Mesendoderm (in vitro differentiated cells): ENCODE results near the gene ZNF264. TPM values are rescaled to one million over a fixed set of nuclear protein-coding genes. Genes with fewer than 3 reads are reported as not detected.

Experiments
- DNase-seq: peaks from one replicate; pipeline ENCODE4 v3.0.0; 2013
- H2AK5ac ChIP-seq: 2 replicates; pipeline ENCODE4 v1.6.1; 2013; ENCODE audit warnings: low read length, inconsistent platforms
- H2BK120ac ChIP-seq: 2 replicates; pipeline ENCODE4 v1.6.1; 2013; ENCODE audit warnings: low read depth, mild to moderate bottlenecking, low read length, moderate library complexity, mixed read lengths
- H2BK15ac ChIP-seq: replicated peaks from 2 replicates; pipeline ENCODE4 v1.6.1; 2013; ENCODE audit warnings: low read depth, mild to moderate bottlenecking, moderate library complexity
- H2BK5ac ChIP-seq: 2 replicates; pipeline ENCODE4 v1.6.1; 2013; ENCODE audit warnings: low read length, inconsistent platforms
- H3K18ac ChIP-seq: 2 replicates; pipeline ENCODE4 v1.6.1; 2013; ENCODE audit warnings: mild to moderate bottlenecking, low read length, mixed read lengths
- H3K23ac ChIP-seq: one replicate; pipeline ENCODE4 v1.6.1; 2013; ENCODE audit warnings: low read length
- H3K27ac ChIP-seq: 2 replicates; pipeline ENCODE4 v1.5.1; 2013; ENCODE audit warnings: low read depth, mild to moderate bottlenecking, inconsistent platforms, low read length, moderate library complexity
- H3K27me3 ChIP-seq: 2 replicates; pipeline ENCODE4 v1.6.1; 2013; ENCODE audit warnings: low read length, control low read depth, mild to moderate bottlenecking, inconsistent platforms; ENCODE audit not compliant: insufficient read depth, poor library complexity
- H3K36me3 ChIP-seq: 2 replicates; pipeline ENCODE4 v1.6.1; 2013; ENCODE audit warnings: low read length, inconsistent platforms; ENCODE audit not compliant: control insufficient read depth, insufficient read depth
- H3K4ac ChIP-seq: one replicate; pipeline ENCODE4 v1.6.1; 2013; ENCODE audit warnings: low read depth, mild to moderate bottlenecking, low read length, moderate library complexity
- H3K4me1 ChIP-seq: 2 replicates; pipeline ENCODE4 v1.6.1; 2013; ENCODE audit warnings: low read depth, low read length, inconsistent platforms; ENCODE audit not compliant: control insufficient read depth
- H3K4me2 ChIP-seq: 2 replicates; pipeline ENCODE4 v1.6.1; 2013; ENCODE audit warnings: low read length
- H3K4me3 ChIP-seq: 2 replicates; pipeline ENCODE4 v1.5.1; 2013; ENCODE audit warnings: mild to moderate bottlenecking, low read length
- H3K56ac ChIP-seq: one replicate; pipeline ENCODE4 v1.6.1; 2013; ENCODE audit warnings: low read length
- H3K79me1 ChIP-seq: 2 replicates; pipeline ENCODE4 v1.6.1; 2013; ENCODE audit warnings: low read length, inconsistent platforms
- H3K79me2 ChIP-seq: 2 replicates; pipeline ENCODE4 v1.6.1; 2013; ENCODE audit warnings: mild to moderate bottlenecking, low read length; ENCODE audit not compliant: control insufficient read depth, insufficient read depth
- H3K9ac ChIP-seq: 2 replicates; pipeline ENCODE4 v1.6.1; 2013; ENCODE audit warnings: low read length, inconsistent platforms
- H4K5ac ChIP-seq: one replicate; pipeline ENCODE4 v1.6.1; 2013; ENCODE audit warnings: low read length
- H4K8ac ChIP-seq: one replicate; pipeline ENCODE4 v1.6.1; 2013; ENCODE audit warnings: low read depth, mild to moderate bottlenecking, control low read depth, low read length, moderate library complexity
- WGBS: extraction: QIAGEN DNeasy Blood & Tissue Kit; methylation state at CpG from one replicate; pipeline ENCODE4 v1.1.7; 2013; ENCODE audit warnings: low lambda C conversion rate, missing lambda C conversion rate; ENCODE audit not compliant: insufficient coverage; ENCODE audit errors: extremely low coverage; 5-methylcytosine and 5-hydroxymethylcytosine counted together
- polyA plus RNA-seq, 2 experiments: library from polyadenylated mRNA; stranded (reverse); fragments of 200-250 nt; gene quantifications; one replicate each; pipeline ENCODE4 v1.2.3, GENCODE V29; 2013

The ZNF264 gene
- 4.8 TPM for polyA plus RNA-seq (2013, experiment 1 of 2)
- 4.6 TPM for polyA plus RNA-seq (2013, experiment 2 of 2)

GRCh38 chr19:57191141-57192076 lies at the start of gene ZNF264:
TSS of gene ZNF264 (plus strand) at chr19:57191500. CDS start at chr19:57191914, 414 bp downstream.
- H3K4me3 ChIP-seq = peak within 1 kb of the TSS; percentile 88
- H3K79me2 ChIP-seq = peaks cover 21% of the 10 kb centered on the region
- no peaks in the 10 kb centered on the region for H3K27me3 ChIP-seq
- peak; percentile 88 for DNase-seq
- no peak within 1 kb of the TSS for H2BK5ac ChIP-seq
- H3K18ac ChIP-seq = peak within 1 kb of the TSS; percentile 69
- no peak within 1 kb of the TSS for H2AK5ac ChIP-seq
- peaks cover 4% of the 10 kb centered on the region for H3K36me3 ChIP-seq
- H3K56ac ChIP-seq = peak within 1 kb of the TSS; percentile 92
- no CpG with 5 or more reads among the region's 81 CpGs for WGBS
- H3K4ac ChIP-seq = no peak within 1 kb of the TSS
- peak within 1 kb of the TSS; percentile 31 for H3K23ac ChIP-seq
- H4K8ac ChIP-seq = peak within 1 kb of the TSS; percentile 69
- H3K4me2 ChIP-seq = peak within 1 kb of the TSS; percentile 89
- H3K27ac ChIP-seq = peak within 1 kb of the TSS; percentile 15
- H2BK120ac ChIP-seq = no peak within 1 kb of the TSS
- peak within 1 kb of the TSS; percentile 86 for H3K9ac ChIP-seq
- H4K5ac ChIP-seq = peak within 1 kb of the TSS; percentile 59
- peaks cover 21% of the 10 kb centered on the region for H3K79me1 ChIP-seq
- H2BK15ac ChIP-seq = no peak within 1 kb of the TSS
- peaks cover 2% of the 10 kb centered on the region for H3K4me1 ChIP-seq

DNA sequence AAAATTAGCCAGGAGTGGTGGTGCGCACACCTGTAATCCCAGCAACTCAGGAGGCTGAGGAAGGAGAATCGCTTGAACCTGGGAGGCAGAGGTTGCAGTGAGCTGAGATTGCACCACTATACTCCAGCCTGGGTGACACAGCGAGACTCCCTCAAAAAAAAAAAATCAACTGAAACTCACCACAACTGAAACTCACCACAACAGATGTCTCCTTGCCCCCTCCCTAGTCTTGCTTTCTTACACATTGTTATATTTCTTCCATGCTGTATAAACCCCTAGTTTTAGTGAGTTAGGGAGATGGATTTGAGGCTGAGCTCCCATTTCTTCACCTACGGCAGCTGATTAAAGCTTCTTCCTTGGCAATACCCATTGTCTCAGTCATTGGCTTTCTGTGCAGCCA lies 49.6 kb upstream of the ZNF264 start:
- Histone ChIP-seq H3K27ac (no peak overlapping the region), H2AK5ac (no peak overlapping the region), H3K56ac (no peak overlapping the region)

GRCh38 chr19:57152921-57153320 lies 38.4 kb upstream of the ZNF264 start:
- WGBS = no CpG with 5 or more reads among the region's 5 CpGs
- H3K23ac ChIP-seq = no peak overlapping the region
- H3K9ac ChIP-seq = no peak overlapping the region
- no peak overlapping the region for H2BK15ac ChIP-seq
- no peak overlapping the region for H2AK5ac ChIP-seq
- no peak overlapping the region for H3K18ac ChIP-seq
- H3K27me3 ChIP-seq = no peaks in the 10 kb centered on the region
- no peaks in the 10 kb centered on the region for H3K36me3 ChIP-seq
- H3K79me1 ChIP-seq = no peaks in the 10 kb centered on the region
- H2BK120ac ChIP-seq = no peak overlapping the region
- H3K4ac ChIP-seq = no peak overlapping the region
- no peak overlapping the region for H2BK5ac ChIP-seq
- no peak overlapping the region for H3K56ac ChIP-seq
- H4K5ac ChIP-seq = no peak overlapping the region
- no peak overlapping the region for H3K4me3 ChIP-seq
- H3K27ac ChIP-seq = no peak overlapping the region
- H4K8ac ChIP-seq = no peak overlapping the region
- no peak overlapping the region for H3K4me2 ChIP-seq
- H3K79me2 ChIP-seq = no peaks in the 10 kb centered on the region
- H3K4me1 ChIP-seq = no peaks in the 10 kb centered on the region
- no peak for DNase-seq

More for the DNA sequence above, 49.6 kb upstream of the ZNF264 start:
- no peak for DNase-seq
- Histone ChIP-seq H3K23ac (no peak overlapping the region), H2BK5ac (no peak overlapping the region), H3K4ac (no peak overlapping the region), H3K79me1 (no peaks in the 10 kb centered on the region), H4K5ac (no peak overlapping the region), H3K36me3 (no peaks in the 10 kb centered on the region), H2BK120ac (no peak overlapping the region), H4K8ac (no peak overlapping the region), H3K27me3 (no peaks in the 10 kb centered on the region), H3K4me1 (no peaks in the 10 kb centered on the region), H3K79me2 (no peaks in the 10 kb centered on the region), H3K18ac (no peak overlapping the region), H2BK15ac (no peak overlapping the region), H3K4me3 (no peak overlapping the region), H3K4me2 (no peak overlapping the region), H3K9ac (no peak overlapping the region)
- WGBS = no CpG with 5 or more reads among the region's 4 CpGs

- H2BK5ac ChIP-seq = no peak overlapping the region
- H3K4me1 ChIP-seq = no peaks in the 10 kb centered on the region
- no CpG with 5 or more reads among the region's 5 CpGs for WGBS
- no peak overlapping the region for H2BK15ac ChIP-seq
- no peak overlapping the region for H3K56ac ChIP-seq
- H3K9ac ChIP-seq = no peak overlapping the region
- no peak overlapping the region for H4K5ac ChIP-seq
- H3K4ac ChIP-seq = no peak overlapping the region
- H3K79me1 ChIP-seq = no peaks in the 10 kb centered on the region
- no peaks in the 10 kb centered on the region for H3K36me3 ChIP-seq
- no peak overlapping the region for H3K23ac ChIP-seq
- H3K18ac ChIP-seq = no peak overlapping the region
- H4K8ac ChIP-seq = no peak overlapping the region
- H3K4me3 ChIP-seq = no peak overlapping the region
- H3K27ac ChIP-seq = no peak overlapping the region
- H3K4me2 ChIP-seq = no peak overlapping the region
- no peak overlapping the region for H2AK5ac ChIP-seq
- H3K79me2 ChIP-seq = no peaks in the 10 kb centered on the region
- H2BK120ac ChIP-seq = no peak overlapping the region
- DNase-seq = no peak
- no peaks in the 10 kb centered on the region for H3K27me3 ChIP-seq
Observed at GRCh38 chr19:57161985-57162539, 29.2 kb upstream of the ZNF264 start.

DNA sequence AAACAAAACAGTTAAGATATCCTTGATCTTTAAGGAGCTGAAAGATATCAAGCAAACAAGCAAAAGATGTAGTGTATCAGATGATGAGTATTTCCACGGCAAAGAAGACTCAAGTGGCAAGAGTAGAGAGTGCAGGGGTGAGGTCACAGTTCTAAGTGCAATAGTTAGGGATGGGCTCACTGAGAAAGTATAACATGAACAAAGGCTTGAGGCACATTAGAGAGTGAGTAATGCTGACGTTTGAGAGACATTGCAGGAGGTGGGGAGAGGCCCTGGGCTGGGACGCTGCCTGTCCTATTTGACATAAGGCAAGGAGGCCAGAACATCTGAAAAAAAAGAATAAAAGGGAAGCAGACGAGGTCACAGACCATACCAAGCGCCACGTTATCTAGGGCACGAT lies 25.5 kb upstream of the ZNF264 start:
- Histone ChIP-seq H4K8ac (no peak overlapping the region), H3K27ac (no peak overlapping the region), H3K56ac (no peak overlapping the region), H3K9ac (no peak overlapping the region), H3K18ac (no peak overlapping the region), H3K79me1 (no peaks in the 10 kb centered on the region), H3K4me3 (no peak overlapping the region), H3K4me1 (no peaks in the 10 kb centered on the region), H2AK5ac (no peak overlapping the region), H3K36me3 (no peaks in the 10 kb centered on the region), H3K23ac (no peak overlapping the region), H4K5ac (no peak overlapping the region), H2BK120ac (no peak overlapping the region), H3K27me3 (no peaks in the 10 kb centered on the region), H2BK15ac (no peak overlapping the region), H2BK5ac (no peak overlapping the region), H3K4me2 (no peak overlapping the region), H3K4ac (no peak overlapping the region), H3K79me2 (no peaks in the 10 kb centered on the region)
- DNase-seq = no peak
- no CpG with 5 or more reads among the region's 7 CpGs for WGBS
